ENCODE measurements around the gene KLF16.

DNA sequence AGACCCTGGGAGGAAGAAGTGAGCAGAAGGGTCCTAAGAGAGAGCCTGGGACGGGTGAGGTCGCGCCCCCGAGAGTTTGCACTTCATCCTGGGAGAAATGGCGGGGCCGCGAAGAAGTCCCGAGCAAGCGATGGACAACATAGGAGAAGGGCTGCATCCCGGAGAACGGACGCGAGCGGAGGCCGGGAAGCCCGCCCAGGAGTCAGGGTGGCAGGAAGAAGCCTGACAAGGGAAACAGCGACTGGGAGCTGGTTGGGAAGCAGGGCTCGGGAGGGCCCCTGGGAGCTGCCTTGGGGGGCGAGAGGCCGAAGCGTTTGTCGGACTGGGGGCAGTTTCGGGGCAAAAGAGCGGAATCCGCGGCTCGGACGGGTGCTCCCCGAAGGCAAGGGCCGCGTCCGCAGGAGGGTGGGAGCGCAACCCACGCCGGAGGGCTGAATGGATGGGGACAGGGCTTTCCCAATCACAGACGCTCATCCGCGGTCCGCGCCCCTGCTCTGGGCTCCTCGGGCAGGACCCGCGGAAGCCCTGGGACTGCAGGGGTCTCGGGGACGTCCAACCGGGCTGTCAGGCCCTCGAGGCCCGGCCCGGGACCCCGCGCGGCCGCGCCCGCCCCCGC, 21.4 kb upstream of the KLF16 start:
- TF ChIP-seq, protein P1, sequence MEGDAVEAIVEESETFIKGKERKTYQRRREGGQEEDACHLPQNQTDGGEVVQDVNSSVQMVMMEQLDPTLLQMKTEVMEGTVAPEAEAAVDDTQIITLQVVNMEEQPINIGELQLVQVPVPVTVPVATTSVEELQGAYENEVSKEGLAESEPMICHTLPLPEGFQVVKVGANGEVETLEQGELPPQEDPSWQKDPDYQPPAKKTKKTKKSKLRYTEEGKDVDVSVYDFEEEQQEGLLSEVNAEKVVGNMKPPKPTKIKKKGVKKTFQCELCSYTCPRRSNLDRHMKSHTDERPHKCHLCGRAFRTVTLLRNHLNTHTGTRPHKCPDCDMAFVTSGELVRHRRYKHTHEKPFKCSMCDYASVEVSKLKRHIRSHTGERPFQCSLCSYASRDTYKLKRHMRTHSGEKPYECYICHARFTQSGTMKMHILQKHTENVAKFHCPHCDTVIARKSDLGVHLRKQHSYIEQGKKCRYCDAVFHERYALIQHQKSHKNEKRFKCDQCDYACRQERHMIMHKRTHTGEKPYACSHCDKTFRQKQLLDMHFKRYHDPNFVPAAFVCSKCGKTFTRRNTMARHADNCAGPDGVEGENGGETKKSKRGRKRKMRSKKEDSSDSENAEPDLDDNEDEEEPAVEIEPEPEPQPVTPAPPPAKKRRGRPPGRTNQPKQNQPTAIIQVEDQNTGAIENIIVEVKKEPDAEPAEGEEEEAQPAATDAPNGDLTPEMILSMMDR (IDR thresholded peaks at IDR 0.05) = no peak
- TF ChIP-seq EP300 (IDR thresholded peaks at IDR 0.05) (no peak), POLR2A (IDR thresholded peaks at IDR 0.05) (no peak)

Data from gastroesophageal sphincter (tissue), 3 donors.